MM.1S (cell line): ENCODE data around the gene DHRS7.

Source experiments
- CTCF ChIP-seq: fragments of 300-600 bp; sonication (generic); IDR thresholded peaks from 2 replicates; pipeline ENCODE4 v1.5.1; 2016; ENCODE audit warnings: antibody characterized with exemption, low read length, mixed read lengths
- EZH2 ChIP-seq: fragments of 300-600 bp; sonication (generic); optimal IDR thresholded peaks from 2 replicates; pipeline ENCODE3; 2017; ENCODE audit warnings: low read depth, mild to moderate bottlenecking, antibody characterized with exemption, low read length, mixed read lengths

DNA sequence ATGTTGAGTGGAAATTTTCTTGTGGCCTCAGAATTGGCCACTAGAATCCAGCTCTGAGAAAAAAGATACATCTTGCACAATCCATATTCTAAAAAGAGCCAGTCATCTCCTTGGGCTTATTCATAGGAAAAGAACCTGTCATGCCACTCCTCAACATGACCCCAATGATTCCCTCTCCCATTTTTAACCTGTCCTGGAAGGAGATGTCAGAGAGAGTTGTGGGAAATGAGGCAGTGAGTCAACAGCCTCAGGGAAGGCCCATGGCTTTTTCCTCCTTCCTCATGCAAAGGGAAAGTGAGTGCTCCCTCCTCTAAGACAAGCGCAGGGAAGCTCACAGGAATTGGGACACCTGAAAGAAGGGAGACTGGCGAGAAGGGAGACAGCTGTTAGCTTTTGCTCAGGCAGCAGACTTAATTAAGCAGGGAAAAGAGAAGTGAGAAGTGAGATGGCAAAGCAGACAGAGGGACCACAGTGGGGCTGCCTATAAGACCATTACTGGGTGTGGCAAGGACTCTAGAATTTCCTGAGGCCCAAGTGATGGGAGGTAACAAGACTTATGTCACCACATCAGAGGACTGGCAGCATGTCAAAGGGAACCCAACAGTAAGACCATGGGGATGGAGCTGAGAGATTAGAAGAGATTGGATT, 10.2 kb upstream of the DHRS7 start:
- TF ChIP-seq CTCF (no peak), EZH2 (no peak)
